Measurements from ENCODE around the gene PPARG. TPM values are rescaled to one million over a fixed set of nuclear protein-coding genes. Genes with fewer than 3 reads are reported as not detected.
"Not testable (repeated sequence)": the region's sequence is repeated elsewhere in the genome, so short reads cannot be mapped to it uniquely, and the experiment has no call there.

PPARG gene
- polyA plus RNA-seq: not detected

GRCh38 chr3:12288182-12289129 is at the start of gene PPARG:
Gene PPARG (plus strand): TSS chr3:12289070. CDS start chr3:12379712, 90,642 bp downstream.
- no peak for DNase-seq
- peaks cover 0 to 2% of the 10 kb centered on the region in 2 donors for H3K4me1 Mint-ChIP-seq
- H3K27ac Mint-ChIP-seq: no peak within 1 kb of the TSS
- peaks cover 0 to 3% (median 0%) of the 10 kb centered on the region in 3 donors for H3K36me3 Mint-ChIP-seq
- peaks cover 0 to 6% (median 0%) of the 10 kb centered on the region in 6 donors for H3K9me3 Mint-ChIP-seq
- H3K4me3 Mint-ChIP-seq: no peak within 1 kb of the TSS
- peaks cover 10 to 20% (median 18%) of the 10 kb centered on the region in 3 donors for H3K27me3 Mint-ChIP-seq (ENCODE audit: low read depth in 3 of 3)

GRCh38 chr3:12239301-12239700 is 49.6 kb upstream of the PPARG start:
- no peaks in the 10 kb centered on the region for H3K36me3 Mint-ChIP-seq
- DNase-seq: no peak
- H3K4me3 Mint-ChIP-seq: no peak overlapping the region
- peaks cover 2 to 4% (median 2%) of the 10 kb centered on the region in 3 donors for H3K27me3 Mint-ChIP-seq (ENCODE audit: low read depth in 3 of 3)
- no peaks in the 10 kb centered on the region for H3K9me3 Mint-ChIP-seq
- H3K4me1 Mint-ChIP-seq: no peaks in the 10 kb centered on the region
- H3K27ac Mint-ChIP-seq: no peak overlapping the region

GRCh38 chr3:12242772-12243171 is 46.1 kb upstream of the PPARG start:
- no peak overlapping the region for H3K4me3 Mint-ChIP-seq
- H3K36me3 Mint-ChIP-seq: no peaks in the 10 kb centered on the region
- no peak overlapping the region for H3K27ac Mint-ChIP-seq
- peaks cover 3 to 4% (median 4%) of the 10 kb centered on the region in 3 donors for H3K27me3 Mint-ChIP-seq (ENCODE audit: low read depth in 3 of 3)
- DNase-seq: no peak
- no peaks in the 10 kb centered on the region for H3K4me1 Mint-ChIP-seq
- H3K9me3 Mint-ChIP-seq: peaks cover 0 to 2% (median 0%) of the 10 kb centered on the region in 6 donors

- no peak overlapping the region for H3K4me3 Mint-ChIP-seq
- H3K4me1 Mint-ChIP-seq: no peaks in the 10 kb centered on the region
- H3K9me3 Mint-ChIP-seq: peaks cover 0 to 13% (median 5%) of the 10 kb centered on the region in 6 donors
- peaks cover 0 to 5% (median 2%) of the 10 kb centered on the region in 3 donors for H3K27me3 Mint-ChIP-seq (ENCODE audit: low read depth in 3 of 3)
- H3K27ac Mint-ChIP-seq: no peak overlapping the region
- peaks cover 0 to 3% (median 0%) of the 10 kb centered on the region in 3 donors for H3K36me3 Mint-ChIP-seq
- DNase-seq: no peak
Measured at GRCh38 chr3:12246497-12247163, 42.2 kb upstream of the PPARG start.

GRCh38 chr3:12247411-12247810 is 41.5 kb upstream of the PPARG start:
- peaks cover 0 to 5% (median 2%) of the 10 kb centered on the region in 3 donors for H3K27me3 Mint-ChIP-seq (ENCODE audit: low read depth in 3 of 3)
- H3K9me3 Mint-ChIP-seq: peaks cover 0 to 13% (median 5%) of the 10 kb centered on the region in 6 donors
- peaks cover 0 to 3% (median 0%) of the 10 kb centered on the region in 3 donors for H3K36me3 Mint-ChIP-seq
- no peak for DNase-seq
- H3K4me1 Mint-ChIP-seq: no peaks in the 10 kb centered on the region
- no peak overlapping the region for H3K4me3 Mint-ChIP-seq
- H3K27ac Mint-ChIP-seq: no peak overlapping the region

GRCh38 chr3:12249519-12249918 is 39.4 kb upstream of the PPARG start:
- Mint-ChIP-seq H3K4me3 (no peak overlapping the region), H3K36me3 (peaks cover 0 to 3% (median 0%) of the 10 kb centered on the region in 3 donors), H3K27me3 (ENCODE audit: low read depth in 3 of 3) (peaks cover 0 to 5% (median 2%) of the 10 kb centered on the region in 3 donors)

GRCh38 chr3:12252889-12253288 is 36.0 kb upstream of the PPARG start:
- DNase-seq: no peak
- Mint-ChIP-seq H3K27ac (no peak overlapping the region), H3K4me1 (no peaks in the 10 kb centered on the region), H3K27me3 (ENCODE audit: low read depth in 3 of 3) (peaks cover 0 to 2% (median 2%) of the 10 kb centered on the region in 3 donors), H3K4me3 (no peak overlapping the region), H3K9me3 (peaks cover 0 to 13% (median 4%) of the 10 kb centered on the region in 6 donors), H3K36me3 (peaks cover 0 to 3% (median 0%) of the 10 kb centered on the region in 3 donors)

More at GRCh38 chr3:12249519-12249918, 39.4 kb upstream of the PPARG start:
- Mint-ChIP-seq H3K4me1 (no peaks in the 10 kb centered on the region), H3K9me3 (peaks cover 0 to 13% (median 5%) of the 10 kb centered on the region in 6 donors), H3K27ac (no peak overlapping the region)
- DNase-seq: no peak

GRCh38 chr3:12253516-12254343 is 35.1 kb upstream of the PPARG start:
- no peaks in the 10 kb centered on the region for H3K4me1 Mint-ChIP-seq
- peaks cover 0 to 12% (median 4%) of the 10 kb centered on the region in 6 donors for H3K9me3 Mint-ChIP-seq
- H3K36me3 Mint-ChIP-seq: peaks cover 0 to 3% (median 0%) of the 10 kb centered on the region in 3 donors
- peaks cover 0 to 2% (median 2%) of the 10 kb centered on the region in 3 donors for H3K27me3 Mint-ChIP-seq (ENCODE audit: low read depth in 3 of 3)
- H3K4me3 Mint-ChIP-seq: no peak overlapping the region
- DNase-seq: no peak
- H3K27ac Mint-ChIP-seq: no peak overlapping the region

- no peaks in the 10 kb centered on the region for H3K9me3 Mint-ChIP-seq
- no peak overlapping the region for H3K27ac Mint-ChIP-seq
- H3K27me3 Mint-ChIP-seq (ENCODE audit: low read depth in 3 of 3): peaks cover 0 to 2% (median 0%) of the 10 kb centered on the region in 3 donors
- H3K4me1 Mint-ChIP-seq: no peaks in the 10 kb centered on the region
- no peak overlapping the region for H3K4me3 Mint-ChIP-seq
- no peak for DNase-seq
- H3K36me3 Mint-ChIP-seq: peaks cover 0 to 3% (median 0%) of the 10 kb centered on the region in 3 donors
Measured at GRCh38 chr3:12255393-12255792, 33.5 kb upstream of the PPARG start.

- no peak overlapping the region for H3K27ac Mint-ChIP-seq
- H3K36me3 Mint-ChIP-seq: no peaks in the 10 kb centered on the region
- H3K4me3 Mint-ChIP-seq: no peak overlapping the region
- no peak for DNase-seq
- H3K9me3 Mint-ChIP-seq: no peaks in the 10 kb centered on the region
- H3K27me3 Mint-ChIP-seq (ENCODE audit: low read depth in 3 of 3): peaks cover 0 to 2% (median 0%) of the 10 kb centered on the region in 3 donors
- H3K4me1 Mint-ChIP-seq: no peaks in the 10 kb centered on the region
Measured at GRCh38 chr3:12258911-12259310, 30.0 kb upstream of the PPARG start.

- not testable (repeated sequence) for H3K27ac Mint-ChIP-seq, H3K4me3 Mint-ChIP-seq
Measured at GRCh38 chr3:12262173-12262572, 26.7 kb upstream of the PPARG start.

GRCh38 chr3:12265508-12265907 is 23.4 kb upstream of the PPARG start:
- Mint-ChIP-seq H3K36me3 (no peaks in the 10 kb centered on the region), H3K4me3 (no peak overlapping the region), H3K4me1 (no peaks in the 10 kb centered on the region), H3K9me3 (no peaks in the 10 kb centered on the region), H3K27me3 (ENCODE audit: low read depth in 3 of 3) (peaks cover 0 to 2% (median 2%) of the 10 kb centered on the region in 3 donors), H3K27ac (no peak overlapping the region)
- DNase-seq: no peak

More at GRCh38 chr3:12262173-12262572, 26.7 kb upstream of the PPARG start:
- H3K27me3 Mint-ChIP-seq (ENCODE audit: low read depth in 3 of 3); H3K36me3 Mint-ChIP-seq; H3K4me1 Mint-ChIP-seq; DNase-seq; H3K9me3 Mint-ChIP-seq: not testable (repeated sequence)

GRCh38 chr3:12266038-12266437 is 22.8 kb upstream of the PPARG start:
- H3K4me1 Mint-ChIP-seq: no peaks in the 10 kb centered on the region
- no peaks in the 10 kb centered on the region for H3K9me3 Mint-ChIP-seq
- no peaks in the 10 kb centered on the region for H3K36me3 Mint-ChIP-seq
- no peak overlapping the region for H3K27ac Mint-ChIP-seq
- H3K4me3 Mint-ChIP-seq: no peak overlapping the region
- peaks cover 0 to 2% (median 2%) of the 10 kb centered on the region in 3 donors for H3K27me3 Mint-ChIP-seq (ENCODE audit: low read depth in 3 of 3)
- DNase-seq: no peak

All from immature natural killer cell (primary cell).